Dedifferentiated amniotic fluid mesenchymal stem cell (primary cell): ENCODE results near the gene SH2B3.
"Not testable (repeated sequence)": the region's sequence is repeated elsewhere in the genome, so short reads cannot be mapped to it uniquely, and the experiment has no call there.

ENCODE experiments used
- DNase-seq: peaks from one replicate; pipeline ENCODE4 v3.0.0-alpha.2; 2016; ENCODE audit errors: extremely low spot score

The SH2B3 gene

DNA sequence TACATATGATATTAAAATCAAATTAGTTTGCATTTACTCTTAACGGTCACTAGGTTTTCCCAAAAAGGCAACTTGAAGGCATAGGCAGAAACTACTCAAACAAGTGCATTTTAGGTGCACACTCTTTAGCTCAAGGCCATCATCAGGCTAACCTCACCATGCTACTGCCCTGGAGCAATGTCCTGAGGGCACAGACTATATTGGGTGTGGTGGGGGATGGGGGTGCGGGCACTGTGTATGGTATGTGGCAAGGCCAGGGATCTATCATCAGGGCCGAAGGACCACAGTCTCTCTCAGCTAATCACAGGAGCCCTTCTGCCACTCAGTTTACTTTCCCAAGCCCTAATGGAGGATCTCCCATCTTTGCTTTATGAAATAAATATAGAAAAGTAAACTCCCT, 51.9 kb downstream of the SH2B3 start:
- DNase-seq: no peak

DNA sequence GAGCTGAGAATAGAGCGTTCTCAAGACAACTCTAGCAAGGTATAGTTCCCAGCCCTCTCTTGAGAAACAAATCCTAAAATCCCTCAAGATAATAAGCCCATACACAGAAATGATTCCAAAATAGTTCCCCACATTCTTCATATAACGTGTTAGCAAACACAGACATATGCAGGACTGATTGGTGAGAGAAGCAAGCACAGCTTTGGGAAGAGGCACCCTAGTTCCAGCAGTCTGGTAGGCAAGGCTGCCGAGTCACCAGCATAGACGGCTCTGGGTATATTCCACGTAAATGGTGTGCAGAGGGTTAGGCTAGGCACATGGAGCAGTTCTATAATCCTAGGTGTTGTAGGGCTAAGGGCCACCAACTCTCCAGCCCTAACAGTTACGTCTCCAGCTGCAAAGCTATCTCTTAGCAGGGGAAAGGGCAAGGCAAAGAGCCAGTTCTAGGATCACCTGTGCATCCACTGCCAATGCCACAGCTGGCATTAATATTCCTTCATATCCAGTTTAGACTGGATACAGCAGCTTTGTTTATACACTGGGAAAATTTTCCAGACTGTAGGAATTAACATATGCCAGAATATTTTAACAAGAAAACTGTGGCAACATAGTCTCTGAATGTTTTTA, 52.9 kb downstream of the SH2B3 start:
- no peak for DNase-seq

DNA sequence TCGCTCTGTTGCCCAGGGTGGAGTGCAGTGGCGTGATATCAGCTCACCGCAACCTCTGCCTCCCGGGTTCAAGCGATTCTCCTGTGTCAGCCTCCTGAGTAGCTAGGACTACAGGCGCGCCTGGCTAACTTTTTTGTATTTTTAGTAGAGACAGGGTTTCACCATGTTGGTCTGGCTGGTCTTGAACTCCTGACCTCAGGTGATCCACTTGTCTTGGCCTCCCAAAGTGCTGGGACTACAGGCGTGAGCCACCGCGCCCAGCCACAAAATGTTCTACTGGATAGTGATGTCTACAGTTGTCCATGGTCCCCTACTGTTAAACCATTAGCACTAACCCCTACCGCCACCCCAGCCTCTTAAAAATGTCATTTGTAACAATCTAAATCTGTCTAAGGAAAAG, 54.4 kb downstream of the SH2B3 start:
- DNase-seq: not testable (repeated sequence)

GRCh38 chr12:111462210-111462769, 56.6 kb downstream of the SH2B3 start:
- DNase-seq: peak; percentile 78

- DNase-seq: peak; percentile 55
Observed at GRCh38 chr12:111467092-111467856, 61.6 kb downstream of the SH2B3 start.

GRCh38 chr12:111467857-111468241, 62.1 kb downstream of the SH2B3 start:
- DNase-seq: peak; percentile 81

GRCh38 chr12:111469401-111469800, 63.7 kb downstream of the SH2B3 start:
- no peak for DNase-seq

DNA sequence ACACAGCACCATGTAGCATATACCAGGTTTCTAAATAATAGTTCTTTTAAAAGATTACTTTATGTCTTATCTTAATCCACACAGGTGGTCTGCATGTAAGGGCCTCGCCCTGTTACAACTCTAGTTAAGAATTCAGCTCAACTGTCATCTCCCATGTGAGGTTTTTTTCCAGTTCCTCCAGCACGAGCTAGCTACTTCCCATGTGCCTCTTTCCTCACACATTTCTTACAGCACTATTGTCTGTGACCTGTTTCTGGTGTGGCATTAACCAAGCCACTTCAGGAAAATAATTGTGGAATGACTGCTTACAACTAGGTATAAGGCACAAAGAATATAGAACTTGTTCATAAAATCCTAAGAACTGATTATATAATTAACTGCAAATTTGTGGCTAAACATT, 65.5 kb downstream of the SH2B3 start:
- DNase-seq: no peak

DNA sequence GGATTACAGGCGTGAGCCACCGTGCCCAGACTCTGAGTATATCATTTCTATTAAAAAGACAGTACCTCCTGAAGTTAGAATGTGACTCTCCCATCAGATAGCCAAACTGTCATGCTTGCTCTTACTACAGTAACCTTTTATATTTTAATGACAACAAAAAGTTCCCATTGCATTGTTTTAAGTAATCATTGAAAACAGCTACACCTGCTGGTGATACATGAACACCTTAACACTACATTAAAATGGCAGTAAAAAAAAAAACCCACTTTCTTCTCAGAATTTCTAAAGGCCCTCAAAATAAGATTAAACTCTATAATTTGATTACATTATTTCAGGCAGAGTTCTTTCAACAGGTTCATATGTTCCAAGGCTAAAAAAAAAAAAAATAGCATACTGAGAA, 76.7 kb downstream of the SH2B3 start:
- no peak for DNase-seq

DNA sequence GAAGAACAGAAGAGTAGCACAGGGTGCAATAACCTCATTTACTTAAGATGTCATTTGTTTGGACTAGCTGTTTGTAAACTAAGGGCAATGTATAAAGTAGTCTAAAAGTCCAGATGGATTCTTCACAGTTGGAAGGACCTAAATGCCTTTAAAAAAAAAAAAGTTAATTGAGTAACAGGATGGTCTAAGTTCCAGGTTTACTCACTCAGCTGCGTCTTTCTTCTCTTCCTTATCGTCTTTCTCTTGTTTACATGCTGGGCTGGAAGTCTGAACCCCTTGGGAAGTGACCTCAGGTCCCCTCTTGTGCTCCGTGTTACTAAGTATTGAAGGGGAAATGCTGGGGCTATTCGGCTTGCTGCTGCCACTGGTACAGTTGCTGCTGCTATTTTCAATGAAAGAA, 82.5 kb downstream of the SH2B3 start:
- no peak for DNase-seq

- DNase-seq: no peak
Observed at GRCh38 chr12:111488798-111489197, 83.1 kb downstream of the SH2B3 start.

GRCh38 chr12:111492979-111493378, 87.3 kb downstream of the SH2B3 start:
- peak; percentile 55 for DNase-seq

- no peak for DNase-seq
Observed at GRCh38 chr12:111494676-111495075, 89.0 kb downstream of the SH2B3 start.
